ENCODE results near the gene TANGO6.

DNA sequence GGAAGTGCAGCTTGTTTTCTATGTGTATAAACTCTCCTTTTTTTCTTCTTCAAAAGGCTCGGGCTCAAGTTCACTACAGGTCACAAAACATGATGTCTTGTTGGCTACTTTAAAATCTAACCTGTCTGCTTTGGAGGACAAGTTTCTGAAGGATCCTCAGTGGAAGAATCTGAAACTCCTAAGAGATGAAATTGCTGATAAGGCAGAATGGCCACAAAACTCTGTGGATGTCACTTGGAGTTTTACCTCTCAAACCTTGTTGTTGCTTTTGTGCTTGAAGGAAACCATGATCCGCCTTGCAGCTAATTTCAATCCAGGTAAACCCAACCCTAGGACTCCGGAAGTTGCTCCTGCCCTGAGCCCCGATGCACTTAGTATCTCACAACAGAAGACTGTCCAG lies 16.5 kb downstream of the TANGO6 start:
- TF ChIP-seq, protein P1, sequence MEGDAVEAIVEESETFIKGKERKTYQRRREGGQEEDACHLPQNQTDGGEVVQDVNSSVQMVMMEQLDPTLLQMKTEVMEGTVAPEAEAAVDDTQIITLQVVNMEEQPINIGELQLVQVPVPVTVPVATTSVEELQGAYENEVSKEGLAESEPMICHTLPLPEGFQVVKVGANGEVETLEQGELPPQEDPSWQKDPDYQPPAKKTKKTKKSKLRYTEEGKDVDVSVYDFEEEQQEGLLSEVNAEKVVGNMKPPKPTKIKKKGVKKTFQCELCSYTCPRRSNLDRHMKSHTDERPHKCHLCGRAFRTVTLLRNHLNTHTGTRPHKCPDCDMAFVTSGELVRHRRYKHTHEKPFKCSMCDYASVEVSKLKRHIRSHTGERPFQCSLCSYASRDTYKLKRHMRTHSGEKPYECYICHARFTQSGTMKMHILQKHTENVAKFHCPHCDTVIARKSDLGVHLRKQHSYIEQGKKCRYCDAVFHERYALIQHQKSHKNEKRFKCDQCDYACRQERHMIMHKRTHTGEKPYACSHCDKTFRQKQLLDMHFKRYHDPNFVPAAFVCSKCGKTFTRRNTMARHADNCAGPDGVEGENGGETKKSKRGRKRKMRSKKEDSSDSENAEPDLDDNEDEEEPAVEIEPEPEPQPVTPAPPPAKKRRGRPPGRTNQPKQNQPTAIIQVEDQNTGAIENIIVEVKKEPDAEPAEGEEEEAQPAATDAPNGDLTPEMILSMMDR (IDR thresholded peaks at IDR 0.05) = no peak
- TF ChIP-seq EZH2phosphoT487 (IDR thresholded peaks at IDR 0.05) (no peak), EZH2 (IDR thresholded peaks at IDR 0.05) (no peak)
